GM21786 (cell line): ENCODE measurements around the gene CPM.

ENCODE experiments used
- ATAC-seq: cut with Tn5 transposase; IDR thresholded peaks from one replicate; pipeline ENCODE4 v1.9.1; 2021; ENCODE audit not compliant: unreplicated experiment

Gene CPM

GRCh38 chr12:68908076-68908475 lies 24.9 kb downstream of the CPM start:
- no peak for ATAC-seq

- no peak for ATAC-seq
These were observed 27.2 kb downstream of the CPM start for GRCh38 chr12:68905733-68906132.

- peak; percentile 82 for ATAC-seq
These were observed 28.5 kb downstream of the CPM start for GRCh38 chr12:68904351-68904962.

DNA sequence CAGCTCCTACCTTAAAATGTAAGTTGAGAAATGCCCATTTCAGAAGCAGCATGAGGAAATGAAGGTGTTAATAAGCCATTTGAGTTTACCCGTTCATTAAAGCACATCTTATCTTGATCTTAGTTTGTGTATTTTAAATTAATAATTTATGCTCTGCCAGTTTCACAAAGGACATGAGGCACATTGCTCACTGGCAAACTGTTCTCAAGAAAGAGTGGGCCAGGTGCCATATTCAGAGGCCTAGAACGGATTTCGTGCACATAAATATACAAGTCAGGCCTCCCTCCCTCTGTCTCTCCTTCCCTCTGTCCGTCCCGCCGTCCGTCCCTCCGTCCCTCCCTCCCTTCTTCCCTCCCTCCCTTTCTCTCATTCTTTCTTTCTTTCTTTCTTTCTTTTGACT lies 29.5 kb downstream of the CPM start:
- ATAC-seq = no peak

GRCh38 chr12:68901551-68901950 lies 31.4 kb downstream of the CPM start:
- no peak for ATAC-seq

DNA sequence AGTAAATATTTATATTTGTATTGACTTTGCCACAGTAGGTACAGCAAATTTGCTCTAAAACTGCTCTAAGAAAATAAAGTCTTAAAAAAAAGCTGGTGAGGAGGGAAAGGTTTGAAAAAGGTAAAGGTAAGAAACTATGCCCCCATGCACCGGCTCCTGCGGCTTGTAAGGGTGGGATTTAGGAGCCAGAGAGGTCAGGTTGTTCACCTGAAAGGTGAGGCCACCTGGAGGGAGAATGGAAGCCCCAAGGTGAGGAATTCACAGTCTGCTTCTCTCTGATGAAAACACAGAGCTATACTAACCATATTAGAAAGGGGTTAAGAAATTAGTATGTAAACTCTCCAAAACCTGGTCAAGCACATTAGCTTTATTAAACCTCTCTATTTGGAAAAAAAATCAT lies 31.8 kb downstream of the CPM start:
- no peak for ATAC-seq

GRCh38 chr12:68900241-68900640 lies 32.7 kb downstream of the CPM start:
- ATAC-seq = no peak

DNA sequence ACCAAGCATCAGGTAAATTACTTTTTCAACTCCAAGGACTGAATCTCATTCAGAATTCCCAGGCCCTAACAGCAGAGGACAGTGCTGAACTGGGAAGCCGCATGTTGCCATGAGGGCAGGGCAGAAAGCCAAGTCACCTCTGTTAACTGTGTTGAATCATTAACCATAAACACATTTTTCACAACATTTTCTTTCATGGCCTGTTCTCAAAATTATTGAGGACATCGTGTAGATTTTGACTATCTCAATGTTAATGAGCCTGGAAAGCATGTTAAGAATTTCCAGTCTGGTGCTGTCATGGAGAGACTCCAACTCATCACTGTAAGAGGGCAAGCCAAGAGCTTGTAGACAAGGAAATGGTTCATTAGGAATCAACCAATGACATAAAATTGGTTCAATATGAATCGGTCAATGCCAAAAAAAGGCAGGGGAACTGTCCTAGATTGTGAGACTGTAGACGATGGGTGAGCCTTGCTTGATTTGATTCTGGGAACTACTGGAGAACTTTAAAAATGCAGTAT lies 33.7 kb downstream of the CPM start:
- ATAC-seq = no peak

DNA sequence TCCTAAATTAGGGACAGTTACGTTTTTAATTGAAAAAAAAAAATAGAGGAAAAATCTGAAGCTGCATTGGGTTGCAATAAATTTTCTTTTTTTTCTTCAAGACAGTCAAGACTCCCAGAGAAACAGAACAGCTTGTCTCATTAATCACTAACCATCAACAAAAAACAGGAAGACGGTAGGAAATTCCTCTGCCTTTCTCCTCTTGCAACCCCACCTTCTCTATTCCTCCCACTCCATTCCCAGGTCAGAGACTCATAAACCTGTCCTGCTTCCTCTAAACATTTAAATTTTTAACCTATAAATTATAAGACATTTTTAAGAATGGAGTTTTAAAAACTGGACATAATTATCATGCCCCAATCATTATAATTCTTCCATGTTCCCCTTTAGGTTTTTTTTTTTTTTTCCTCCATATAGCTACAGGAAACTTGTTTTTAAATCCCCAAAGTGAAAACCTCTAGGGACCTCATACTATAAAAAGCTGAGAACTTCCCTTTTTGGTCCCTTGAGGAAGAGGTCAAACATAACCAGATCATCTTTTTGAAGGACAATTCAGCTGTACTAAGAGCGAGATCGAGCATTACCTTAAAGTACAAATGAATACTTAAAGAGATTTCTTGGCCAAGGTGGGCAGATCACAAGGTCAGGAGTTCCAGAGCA lies 36.0 kb downstream of the CPM start:
- peak; percentile 58 for ATAC-seq

DNA sequence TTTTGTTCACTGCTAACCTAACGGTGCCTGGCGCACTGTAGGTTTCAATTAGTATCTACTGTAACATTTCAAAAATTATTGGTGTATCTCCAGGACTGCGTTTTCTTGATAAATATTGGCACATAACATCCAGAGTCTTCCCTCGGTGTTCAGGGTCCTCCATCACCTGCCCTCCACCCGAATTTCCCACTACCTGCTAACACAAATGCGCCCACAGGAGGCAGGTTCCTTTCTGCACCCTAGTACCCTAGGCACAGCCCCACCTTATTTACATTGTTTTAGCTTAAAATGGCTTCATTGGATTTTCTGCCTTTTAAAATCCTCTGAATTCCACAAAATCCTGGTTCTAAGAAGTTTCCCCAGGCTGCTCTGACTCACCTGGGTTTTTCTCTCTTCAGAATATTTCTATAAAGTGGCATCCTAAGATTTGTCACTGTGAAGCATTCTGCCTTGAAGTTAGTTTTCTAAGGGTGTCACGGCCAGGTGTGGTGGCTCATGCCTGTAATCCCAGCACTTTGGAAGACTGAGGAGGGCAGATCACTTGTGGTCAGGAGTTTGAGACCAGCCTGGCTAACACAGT lies 38.6 kb downstream of the CPM start:
- ATAC-seq = no peak

GRCh38 chr12:68893741-68894140 lies 39.2 kb downstream of the CPM start:
- ATAC-seq = no peak

DNA sequence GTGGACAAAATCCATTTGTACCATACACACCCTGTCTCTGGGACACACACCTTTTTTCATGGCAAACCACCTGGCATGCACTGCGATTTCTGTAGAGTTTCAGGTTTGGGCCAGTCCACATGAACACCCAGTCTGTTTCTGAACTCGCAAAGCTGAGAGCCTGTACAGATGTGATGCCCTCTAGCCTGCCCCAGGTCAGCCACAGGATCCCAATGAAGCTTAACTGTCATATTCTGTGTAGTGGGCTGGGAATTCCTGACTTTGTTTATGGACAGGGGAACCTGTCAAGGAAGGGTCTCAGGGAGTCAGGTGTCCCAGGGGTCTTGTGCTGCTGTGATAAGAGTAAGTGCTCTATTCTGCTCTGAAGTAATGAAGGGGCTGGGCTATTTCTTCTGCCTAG lies 39.8 kb downstream of the CPM start:
- ATAC-seq = no peak

- no peak for ATAC-seq
These were observed 41.8 kb downstream of the CPM start for GRCh38 chr12:68891141-68891540.

GRCh38 chr12:68890701-68891113 lies 42.3 kb downstream of the CPM start:
- ATAC-seq = no peak

- no peak for ATAC-seq
These were observed 44.7 kb downstream of the CPM start for GRCh38 chr12:68888243-68888642.

DNA sequence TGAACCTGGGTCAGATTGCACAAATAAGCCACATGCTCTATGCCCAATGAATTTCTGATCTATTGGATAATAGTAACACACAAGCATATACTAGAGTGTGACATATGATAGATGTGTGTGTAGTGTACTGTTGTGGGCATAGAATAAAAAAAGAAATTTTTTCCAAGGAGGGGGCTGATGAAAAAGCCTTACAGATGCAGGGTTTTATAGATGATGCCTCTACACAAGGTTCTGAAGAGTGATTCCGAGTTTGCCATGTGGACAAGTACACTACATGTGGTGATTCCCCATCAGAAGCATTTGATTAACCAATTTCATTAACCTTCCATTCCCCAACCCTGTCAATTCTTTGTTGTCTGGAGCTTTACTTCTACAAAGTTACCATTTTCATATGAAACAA lies 45.3 kb downstream of the CPM start:
- ATAC-seq = no peak

GRCh38 chr12:68886636-68887572 lies 46.1 kb downstream of the CPM start:
- ATAC-seq = no peak

GRCh38 chr12:68885381-68885780 lies 47.6 kb downstream of the CPM start:
- no peak for ATAC-seq

DNA sequence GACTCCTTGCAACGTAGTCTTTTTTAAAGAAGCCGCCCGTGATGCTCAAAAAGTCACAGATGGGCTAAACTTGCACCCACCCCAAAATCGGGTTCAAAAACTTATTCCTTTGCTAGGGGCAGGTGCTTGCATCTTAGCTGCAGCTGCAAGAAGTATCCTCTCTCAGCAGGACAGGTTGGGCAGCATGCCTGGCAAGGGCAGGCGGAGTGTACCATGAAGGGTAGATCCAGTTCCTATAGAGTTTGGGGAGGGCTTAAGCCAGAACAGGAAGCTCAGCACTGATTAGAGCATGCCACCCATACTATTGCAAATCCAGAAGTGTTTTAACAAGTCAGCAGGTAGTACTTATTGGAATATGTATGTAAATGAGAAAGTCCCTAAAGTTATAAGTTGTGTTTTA lies 48.7 kb downstream of the CPM start:
- ATAC-seq = no peak

DNA sequence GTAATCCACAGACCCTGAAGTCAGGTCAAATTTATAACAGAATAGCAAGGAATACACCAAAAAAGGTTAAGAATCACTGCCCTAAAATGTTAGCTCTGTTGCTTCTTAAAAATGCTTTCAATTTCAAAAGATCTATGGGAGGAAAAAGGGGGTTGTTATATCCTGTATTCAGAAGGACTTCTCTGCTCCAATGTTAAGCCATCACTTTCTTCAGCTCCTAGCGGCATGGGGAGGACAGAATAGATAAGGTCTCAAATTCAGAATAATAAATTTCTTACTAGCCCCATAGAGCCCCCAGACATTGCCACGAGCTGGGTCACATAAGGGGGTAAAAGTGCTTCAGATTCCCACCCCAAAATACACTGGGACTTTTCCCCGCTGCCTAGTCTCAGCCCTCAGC lies 49.8 kb downstream of the CPM start:
- ATAC-seq = no peak

DNA sequence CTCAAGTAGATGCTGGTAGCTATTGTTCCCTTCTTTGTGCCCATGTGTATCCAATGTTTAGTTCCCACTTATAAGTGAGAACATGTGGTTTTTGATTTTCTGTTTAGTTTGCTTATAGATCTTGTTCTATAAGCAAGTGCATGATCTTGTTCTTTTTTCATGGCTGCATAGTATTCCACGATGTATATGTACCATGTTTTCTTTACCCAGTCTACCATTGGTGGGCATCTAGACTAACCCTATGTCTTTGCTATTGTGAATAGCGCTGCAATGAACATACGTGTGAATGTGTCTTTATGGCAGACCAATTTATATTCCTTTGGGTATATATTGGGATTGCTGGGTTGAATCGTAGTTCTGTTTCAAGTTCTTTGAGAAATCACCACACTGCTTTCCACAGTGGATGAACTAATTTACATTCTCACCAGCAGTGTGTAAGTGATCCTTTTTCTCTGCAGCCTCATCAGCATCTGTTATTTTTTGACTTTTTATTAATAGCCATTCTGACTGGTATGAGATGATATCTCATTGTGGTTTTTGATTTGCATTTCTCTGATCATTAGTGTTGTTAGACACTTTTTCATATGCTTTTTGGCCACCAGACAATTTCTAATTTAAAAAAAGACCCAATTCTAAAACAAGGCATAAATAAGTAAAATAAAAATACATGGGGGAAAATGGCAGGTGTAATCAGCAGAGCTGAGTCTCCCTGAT lies 50.6 kb downstream of the CPM start:
- no peak for ATAC-seq
